ENCODE data around the gene FUNDC1.

DNA sequence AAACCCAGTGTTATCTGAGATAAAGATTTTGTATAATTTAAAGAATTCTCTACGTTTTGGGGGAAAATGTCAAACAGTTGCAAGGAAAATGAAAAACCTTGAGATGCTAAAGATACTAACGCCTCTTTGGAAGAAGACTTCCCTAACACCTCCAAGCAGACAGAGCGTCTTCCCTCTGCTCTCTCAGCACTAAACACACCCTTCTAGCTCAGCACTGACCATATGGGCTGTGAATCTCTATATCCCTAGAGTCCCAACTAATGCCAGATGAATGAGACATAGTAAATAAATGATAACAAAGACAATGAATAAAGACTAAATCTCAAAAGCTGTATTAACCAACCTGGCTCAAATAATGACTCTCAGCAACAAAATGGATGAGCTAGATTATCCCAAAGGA is 13.3 kb downstream of the FUNDC1 start:
- TF ChIP-seq CTCF (IDR thresholded peaks at IDR 0.05; ENCODE audit: low read depth, low read length) (no peak), POLR2A (IDR thresholded peaks at IDR 0.05; ENCODE audit: extremely low read depth, insufficient read length) (no peak), MYC (IDR thresholded peaks at IDR 0.05; ENCODE audit: low read depth, low read length) (no peak)
- TF ChIP-seq, protein P1, sequence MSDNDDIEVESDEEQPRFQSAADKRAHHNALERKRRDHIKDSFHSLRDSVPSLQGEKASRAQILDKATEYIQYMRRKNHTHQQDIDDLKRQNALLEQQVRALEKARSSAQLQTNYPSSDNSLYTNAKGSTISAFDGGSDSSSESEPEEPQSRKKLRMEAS (IDR thresholded peaks at IDR 0.05; ENCODE audit: low read depth, low read length): no peak
